Uterus (tissue), 2 donors: Measurements from ENCODE around the gene CHMP6.

Source experiments
- CTCF ChIP-seq, 4 experiments: fragments of 200-600 bp in 2 of 4; fragments of 450-650 bp in 2 of 4; sonication (generic) in 2 of 4; IDR thresholded peaks; one replicate each; pipeline ENCODE4 v1.5.1; 2016 to 2019; ENCODE audit warnings: antibody characterized with exemption in 4 of 4, mild to moderate bottlenecking in 2 of 4, moderate library complexity in 1 of 4
- POLR2A ChIP-seq, 2 donors: fragments of 450-650 bp; IDR thresholded peaks; one replicate each; pipeline ENCODE4 v1.6.1; 2016; ENCODE audit warnings: antibody characterized with exemption in 2 of 2, mild to moderate bottlenecking in 1 of 2, moderate library complexity in 1 of 2

DNA sequence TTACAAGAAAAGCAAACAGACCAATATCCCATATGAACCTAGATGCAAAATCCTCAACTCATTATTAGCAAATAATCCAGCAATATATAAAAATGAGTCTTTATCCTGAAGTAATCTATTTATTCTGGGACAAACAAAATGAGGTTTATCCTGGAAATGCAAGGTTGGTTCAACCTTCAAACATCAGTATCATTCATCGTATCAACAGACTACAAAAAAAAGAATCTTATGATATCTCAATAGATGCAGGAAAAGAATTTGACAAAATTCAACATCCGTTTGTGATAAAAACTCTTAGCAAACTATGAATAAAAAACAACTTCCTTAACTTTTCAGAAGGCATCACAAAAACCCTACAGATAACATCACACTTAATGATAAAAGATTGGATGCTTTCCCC is 24.9 kb downstream of the CHMP6 start:
- TF ChIP-seq CTCF (IDR thresholded peaks at IDR 0.05) (no peak), POLR2A (IDR thresholded peaks at IDR 0.05) (no peak)
